HepG2 (cell line): ENCODE measurements around the gene PPP1R15B. TPM values are rescaled to one million over a fixed set of nuclear protein-coding genes. Genes with fewer than 3 reads are reported as not detected.

Source experiments
- CENPT ChIP-seq: sonication (generic); formaldehyde crosslinking; IDR thresholded peaks from 2 replicates; pipeline ENCODE4 v1.8.0; 2022; ENCODE audit warnings: low read depth, mild to moderate bottlenecking, moderate library complexity, missing genetic modification reagents
- CERS6 ChIP-seq: sonication (generic); formaldehyde crosslinking; IDR thresholded peaks from 2 replicates; pipeline ENCODE4 v1.5.0; 2020; ENCODE audit warnings: missing genetic modification reagents
- FOXO4 ChIP-seq: sonication (generic); formaldehyde crosslinking; conservative IDR thresholded peaks from 2 replicates; pipeline ENCODE4 v1.8.1; 2023; ENCODE audit warnings: missing genetic modification reagents
- KLF16 ChIP-seq, 2 experiments: sonication (generic) in 1 of 2; formaldehyde crosslinking in 1 of 2; IDR thresholded peaks; 2 replicates each; pipeline versions ENCODE4 v1.6.1 to v1.8.0; 2016 to 2023; ENCODE audit warnings: missing genetic modification reagents in 2 of 2, missing compliant biosample characterization in 1 of 2
- MTERF4 ChIP-seq: sonication (generic); formaldehyde crosslinking; IDR thresholded peaks from 2 replicates; pipeline ENCODE4 v1.8.0; 2023; ENCODE audit warnings: mild to moderate bottlenecking, missing genetic modification reagents
- RBM39 ChIP-seq: fragments of 200-400 bp; formaldehyde crosslinking; IDR thresholded peaks from one replicate; pipeline ENCODE4 v1.6.1; 2018; ENCODE audit warnings: antibody characterized with exemption, mild to moderate bottlenecking, low read depth, low read length; ENCODE audit not compliant: poor library complexity, severe bottlenecking
- SIN3A ChIP-seq: IDR thresholded peaks from 2 replicates; pipeline ENCODE4 v1.6.1; 2011; ENCODE audit warnings: low read depth, mild to moderate bottlenecking, control low read depth, low read length, borderline replicate concordance
- SP2 ChIP-seq: sonication (generic); formaldehyde crosslinking; IDR thresholded peaks from 2 replicates; pipeline ENCODE4 v1.5.1; 2020; ENCODE audit warnings: mild to moderate bottlenecking, missing genetic modification reagents
- TARDBP ChIP-seq: sonication (generic); formaldehyde crosslinking; IDR thresholded peaks from 2 replicates; pipeline ENCODE4 v1.8.0; 2022; ENCODE audit warnings: mild to moderate bottlenecking, missing genetic modification reagents
- TRIM24 ChIP-seq: sonication (generic); formaldehyde crosslinking; IDR thresholded peaks from 2 replicates; pipeline ENCODE4 v1.8.0; 2022; ENCODE audit warnings: mild to moderate bottlenecking, missing genetic modification reagents
- XRCC5 ChIP-seq: fragments of 200-400 bp; formaldehyde crosslinking; optimal IDR thresholded peaks from 2 replicates; pipeline ENCODE3; 2017; ENCODE audit warnings: mild to moderate bottlenecking, low read length
- ZBTB2 ChIP-seq: sonication (generic); formaldehyde crosslinking; IDR thresholded peaks from 2 replicates; pipeline ENCODE4 v1.8.0; 2022; ENCODE audit warnings: low read depth, missing genetic modification reagents
- ZFP36L2 ChIP-seq: sonication (generic); formaldehyde crosslinking; IDR thresholded peaks from 2 replicates; pipeline ENCODE4 v1.4.0; 2020; ENCODE audit warnings: missing genetic modification reagents
- ZMYM2 ChIP-seq: sonication (generic); formaldehyde crosslinking; IDR thresholded peaks from 2 replicates; pipeline ENCODE4 v1.8.0; 2022; ENCODE audit warnings: mild to moderate bottlenecking, missing genetic modification reagents
- ZNF230 ChIP-seq: sonication (generic); formaldehyde crosslinking; IDR thresholded peaks from 2 replicates; pipeline ENCODE4 v1.4.0; 2020; ENCODE audit warnings: mild to moderate bottlenecking, missing genetic modification reagents
- ZNF263 ChIP-seq: sonication (generic); formaldehyde crosslinking; IDR thresholded peaks from 2 replicates; pipeline ENCODE4 v1.4.0; 2020; ENCODE audit warnings: missing genetic modification reagents
- ZNF331 ChIP-seq: sonication (generic); formaldehyde crosslinking; IDR thresholded peaks from 2 replicates; pipeline ENCODE4 v1.4.0; 2020; ENCODE audit warnings: missing genetic modification reagents
- ZNF44 ChIP-seq: sonication (generic); formaldehyde crosslinking; IDR thresholded peaks from 2 replicates; pipeline ENCODE4 v1.5.1; 2020; ENCODE audit warnings: mild to moderate bottlenecking, missing genetic modification reagents
- ZNF782 ChIP-seq: sonication (generic); formaldehyde crosslinking; IDR thresholded peaks from 2 replicates; pipeline ENCODE4 v1.4.0; 2020; ENCODE audit warnings: missing genetic modification reagents, mild to moderate bottlenecking, borderline replicate concordance
- ZSCAN22 ChIP-seq: sonication (generic); formaldehyde crosslinking; IDR thresholded peaks from 2 replicates; pipeline ENCODE4 v1.4.0; 2020; ENCODE audit warnings: mild to moderate bottlenecking, missing genetic modification reagents
- polyA plus RNA-seq, 8 experiments: library from polyadenylated mRNA; depleted of rRNA in 3 of 8; stranded (reverse) in 7 of 8; unstranded in 1 of 8; fragments of >200 nt; fragmentation: Illumina TruSeq in 4 of 8; extraction: Trizol in 4 of 8; gene quantifications; 2 replicates each; pipeline versions ENCODE4 v1.2.1 to v1.2.3, GENCODE V29; 2011 to 2016; ENCODE audit warnings: low read depth in 4 of 8, missing spikeins in 1 of 8, mixed read lengths in 1 of 8; ENCODE audit not compliant: insufficient read depth in 1 of 8
- total RNA-seq, 5 experiments: library from RNA; depleted of rRNA; stranded (reverse); fragments of >200 nt; fragmentation: Illumina TruSeq; extraction: Trizol; gene quantifications; 2 replicates each; pipeline ENCODE4 v1.2.3, GENCODE V29; 2016; ENCODE audit warnings: low read depth in 1 of 5
- TF ChIP-seq, protein P1 (sequence below): IDR thresholded peaks from 2 replicates; pipeline ENCODE4 v1.6.1; 2012; ENCODE audit warnings: inconsistent platforms

The PPP1R15B gene
- total and polyA plus RNA-seq, 2 of the 13 experiments (the other 11 are each of a cell fraction or from before 2014, with no cell fraction given): 13.4 to 23.8 TPM

GRCh38 chr1:204411451-204412204 lies at the start of gene PPP1R15B (continued):
- TF ChIP-seq KLF16 (CRISPR knock-in tag; IDR thresholded peaks at IDR 0.05) (peak in 1 of 2 experiments; percentile 88; a peak in 2 of 4 replicates), SIN3A (peak; percentile 66; the same call in 1 of the 2 replicates), RBM39 (peak; percentile 67), ZNF782 (no peak; the same call in none of the 2 replicates), MTERF4 (CRISPR knock-in tag) (0 out of 2 replicates have a peak, but pooled peaks have one; percentile 59), ZFP36L2 (no peak), ZNF331 (CRISPR knock-in tag) (peak; percentile 42; the same call in 1 of the 2 replicates), TARDBP (CRISPR knock-in tag) (0 out of 2 replicates have a peak, but pooled peaks have one; percentile 38), ZBTB2 (peak; percentile 70), ZSCAN22 (CRISPR knock-in tag) (no peak), CERS6 (no peak), FOXO4 (CRISPR knock-in tag) (no peak), ZNF44 (no peak), TRIM24 (CRISPR knock-in tag) (no peak), ZNF230 (no peak), ZMYM2 (CRISPR knock-in tag) (peak; percentile 27; the same call in 1 of the 2 replicates), CENPT (CRISPR knock-in tag) (no peak), ZNF263 (CRISPR knock-in tag) (no peak), XRCC5 (no peak), SP2 (CRISPR knock-in tag) (peak; percentile 84)
- TF ChIP-seq, protein P1, sequence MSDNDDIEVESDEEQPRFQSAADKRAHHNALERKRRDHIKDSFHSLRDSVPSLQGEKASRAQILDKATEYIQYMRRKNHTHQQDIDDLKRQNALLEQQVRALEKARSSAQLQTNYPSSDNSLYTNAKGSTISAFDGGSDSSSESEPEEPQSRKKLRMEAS: peak; percentile 70
